ENCODE measurements around the gene FAM234B.

FAM234B gene

GRCh38 chr12:13093191-13093847, 49.1 kb downstream of the FAM234B start:
- DNase-seq: no peak

- DNase-seq: no peak
Measured at GRCh38 chr12:13093848-13094220, 49.7 kb downstream of the FAM234B start.

DNA sequence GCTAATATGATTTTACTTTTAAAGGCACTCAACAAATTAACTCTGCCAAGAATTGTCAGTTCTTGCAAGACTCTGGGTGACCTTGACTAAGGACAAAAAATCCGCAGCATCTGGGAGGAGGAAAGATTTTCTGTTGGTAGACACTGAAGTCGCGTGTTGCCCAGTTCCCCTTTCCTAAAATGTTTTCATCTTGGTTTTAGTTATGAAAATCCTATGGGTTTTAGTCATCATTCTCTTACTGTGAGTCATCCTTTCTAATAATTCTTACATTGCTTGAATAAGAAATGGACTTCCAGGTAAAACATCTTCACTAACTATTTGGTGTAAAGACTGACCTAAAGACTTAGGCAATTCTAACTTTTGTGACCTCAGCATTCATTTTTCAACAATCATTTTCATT, 50.2 kb downstream of the FAM234B start:
- no peak for DNase-seq

GRCh38 chr12:13095266-13095995, 51.2 kb downstream of the FAM234B start:
- DNase-seq: no peak

DNA sequence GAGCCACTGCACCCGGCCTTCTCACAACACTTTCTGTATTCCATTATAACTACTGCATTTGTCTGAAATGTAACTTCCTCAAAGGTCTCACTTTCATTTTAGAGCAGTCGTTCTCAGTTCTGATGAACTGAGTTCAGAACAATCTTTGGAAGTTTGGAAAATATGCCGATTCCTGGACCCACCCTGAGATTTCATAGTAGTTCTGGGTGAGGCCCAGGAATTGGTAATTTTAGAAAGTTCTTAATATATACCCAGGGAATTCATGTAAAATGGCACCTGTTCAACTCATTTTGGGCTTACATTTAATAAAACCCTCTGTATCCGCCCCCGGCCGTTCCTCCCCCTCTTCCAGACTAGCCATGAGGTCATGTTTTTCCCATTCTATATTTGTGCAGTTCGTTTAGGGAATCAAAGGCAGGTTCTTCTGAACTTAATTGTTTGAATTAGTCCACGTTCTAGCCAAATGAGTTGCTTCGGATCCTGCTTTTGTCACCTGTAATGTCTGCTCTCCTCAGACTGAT, 53.4 kb downstream of the FAM234B start:
- no peak for DNase-seq

GRCh38 chr12:13099066-13099843, 55.1 kb downstream of the FAM234B start:
- no peak for DNase-seq

DNA sequence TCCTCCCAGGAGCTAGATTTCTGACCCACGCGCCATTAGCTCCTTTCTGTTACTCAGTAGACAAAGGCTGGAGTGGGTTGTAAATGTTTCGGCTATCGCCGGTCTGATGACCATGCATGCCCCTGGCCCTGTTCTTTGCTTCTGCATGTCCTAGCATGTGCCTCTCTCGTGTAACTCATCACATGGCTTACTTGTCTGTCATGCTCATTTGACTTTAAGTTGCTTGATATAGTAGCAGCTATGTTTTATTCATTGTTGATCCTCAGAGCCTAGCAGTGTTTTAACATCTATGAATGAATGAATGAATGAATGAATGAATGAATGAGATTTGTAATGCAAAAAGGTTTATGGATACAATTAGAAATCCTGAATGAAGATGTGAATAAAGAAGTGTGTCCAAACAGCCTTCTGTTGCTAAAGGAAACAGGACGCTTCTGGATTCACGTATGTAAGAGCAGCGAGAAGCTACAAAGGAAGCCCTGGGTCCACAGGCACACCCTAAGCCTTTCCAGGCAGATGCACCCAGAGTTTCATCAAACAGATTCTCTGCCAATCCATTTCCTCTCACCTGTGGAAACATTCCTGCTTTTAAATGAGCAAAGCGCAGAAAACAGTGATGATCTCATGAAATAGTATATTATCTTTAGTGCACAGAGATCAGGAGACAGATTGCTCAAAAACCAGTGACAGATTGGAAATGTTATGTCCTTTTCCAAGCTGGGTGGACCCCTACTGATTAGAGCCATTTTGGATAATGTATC, 55.8 kb downstream of the FAM234B start:
- DNase-seq: no peak

DNA sequence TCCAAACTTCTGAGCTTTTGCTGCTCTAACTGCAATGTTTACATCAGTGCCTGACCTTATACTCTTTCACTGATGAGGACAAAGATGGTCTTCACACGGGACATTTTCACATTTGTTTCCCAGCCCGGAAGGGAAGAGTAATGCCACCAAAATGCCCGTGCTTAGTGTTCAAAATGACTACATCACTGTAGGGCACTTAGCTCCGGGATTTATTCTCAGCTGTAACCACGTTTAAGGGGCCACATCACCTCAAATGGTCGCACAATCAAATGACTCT, 56.4 kb downstream of the FAM234B start:
- no peak for DNase-seq

DNA sequence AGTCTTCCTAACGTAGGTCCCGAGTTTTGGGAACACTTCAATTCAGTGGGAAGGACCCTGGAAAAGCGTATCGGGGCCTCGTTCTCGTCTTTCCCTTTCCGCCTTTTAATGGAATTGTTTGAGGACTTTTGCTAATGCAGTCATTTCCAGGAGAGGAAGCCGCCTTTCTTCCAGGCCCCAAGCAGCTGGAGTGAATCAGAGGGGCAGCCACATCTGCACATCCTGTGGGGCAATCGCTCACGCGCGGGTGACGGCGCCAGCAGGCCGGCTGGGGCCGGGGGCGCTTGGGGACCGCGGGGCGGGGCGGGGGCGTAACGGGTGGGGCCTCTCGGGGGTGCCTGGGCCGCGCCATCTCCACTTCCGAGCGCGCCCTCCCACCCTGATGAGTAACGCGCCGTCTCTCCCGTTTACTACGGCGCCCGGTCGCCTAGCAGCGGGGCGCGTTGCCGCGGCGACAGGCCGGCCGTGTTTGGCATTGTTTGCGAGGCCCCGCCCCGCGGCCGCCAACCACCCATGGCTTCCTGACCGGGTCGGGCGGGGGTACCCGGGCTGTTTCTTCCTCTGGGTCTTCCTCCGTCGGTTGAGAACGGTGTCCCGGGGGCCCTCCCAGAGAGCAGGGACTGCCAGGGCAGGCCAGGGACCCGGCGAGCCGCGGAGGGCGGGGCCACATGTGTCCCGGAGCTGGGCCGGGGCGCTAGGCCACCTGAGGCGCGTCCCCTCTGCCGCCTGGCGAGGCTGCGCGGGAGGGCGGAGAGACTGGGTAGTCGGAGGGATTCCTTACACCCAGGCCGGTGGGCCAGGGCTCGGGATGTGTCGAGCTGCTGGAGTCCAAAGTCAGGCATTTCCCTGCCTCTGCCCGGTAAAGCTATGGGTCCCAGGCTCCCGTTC, 56.9 kb downstream of the FAM234B start:
- peak; percentile 61 to 72 for DNase-seq

GRCh38 chr12:13101821-13102375, 57.7 kb downstream of the FAM234B start:
- no peak for DNase-seq

- DNase-seq: peak; percentile 67 to 75
Measured at GRCh38 chr12:13102461-13103195, 58.4 kb downstream of the FAM234B start.

- no peak for DNase-seq
Measured at GRCh38 chr12:13103391-13104033, 59.3 kb downstream of the FAM234B start, which contains the start of gene GSG1. Gene GSG1 (minus strand): TSS chr12:13103667. CDS start chr12:13103512, 155 bp downstream.

DNA sequence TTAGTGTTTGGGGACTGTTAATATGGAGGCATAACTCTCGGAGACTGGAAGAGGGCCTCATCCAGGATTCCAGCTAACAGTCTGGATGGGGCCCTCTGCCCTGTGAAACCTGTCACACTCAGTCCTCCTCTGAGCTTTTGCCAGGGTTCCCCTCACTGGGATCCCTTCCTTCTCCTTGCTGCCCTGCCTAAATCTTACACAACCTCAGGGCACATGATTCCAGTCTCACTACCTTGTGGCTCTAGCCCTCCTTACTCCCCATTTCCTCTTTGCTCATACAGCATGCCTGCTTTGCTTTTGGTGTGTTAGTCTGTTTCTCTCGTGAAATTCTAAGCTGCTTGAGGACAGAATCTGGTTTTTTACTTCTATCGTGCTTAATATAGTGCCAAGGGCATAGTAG, 60.2 kb downstream of the FAM234B start:
- no peak for DNase-seq

- DNase-seq: no peak
Measured at GRCh38 chr12:13105781-13106180, 61.6 kb downstream of the FAM234B start.

DNA sequence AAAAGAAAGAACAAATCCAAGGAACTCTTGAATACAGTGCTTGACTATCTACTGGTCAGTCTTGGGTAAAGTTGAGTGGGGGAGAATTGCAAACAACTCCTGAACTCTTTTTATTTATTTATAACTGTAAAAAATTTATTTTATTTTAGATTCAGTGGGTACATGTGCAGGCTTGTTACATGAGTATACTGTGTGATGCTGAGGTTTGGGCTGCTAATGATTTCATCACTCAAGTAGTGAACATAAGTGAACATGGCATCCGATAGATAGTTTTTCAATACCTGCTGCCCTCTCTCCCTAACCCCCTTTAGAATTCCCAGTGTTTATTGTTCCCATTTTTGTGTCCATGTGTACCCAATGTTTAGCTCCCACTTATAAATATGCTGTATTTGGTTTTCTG, 62.5 kb downstream of the FAM234B start:
- no peak for DNase-seq

DNA sequence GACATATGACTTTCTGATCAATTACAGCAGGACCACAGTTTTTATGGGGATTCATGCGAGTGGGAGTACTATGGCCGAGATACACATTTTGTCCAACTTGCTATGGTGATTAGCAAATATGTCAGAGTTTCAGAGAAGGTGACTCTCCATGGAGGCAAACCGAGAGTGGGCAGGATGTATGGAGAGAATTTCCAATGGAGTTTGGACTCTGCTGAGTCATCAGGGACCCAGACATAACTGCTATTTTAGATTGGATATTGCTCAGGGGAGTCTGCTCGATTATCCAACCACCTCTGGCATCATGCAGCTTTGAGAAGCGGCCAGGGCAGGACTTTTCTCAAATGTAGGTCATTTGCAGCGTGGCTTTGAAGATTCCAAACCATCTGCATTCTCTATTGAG, 68.8 kb downstream of the FAM234B start:
- DNase-seq: no peak

DNA sequence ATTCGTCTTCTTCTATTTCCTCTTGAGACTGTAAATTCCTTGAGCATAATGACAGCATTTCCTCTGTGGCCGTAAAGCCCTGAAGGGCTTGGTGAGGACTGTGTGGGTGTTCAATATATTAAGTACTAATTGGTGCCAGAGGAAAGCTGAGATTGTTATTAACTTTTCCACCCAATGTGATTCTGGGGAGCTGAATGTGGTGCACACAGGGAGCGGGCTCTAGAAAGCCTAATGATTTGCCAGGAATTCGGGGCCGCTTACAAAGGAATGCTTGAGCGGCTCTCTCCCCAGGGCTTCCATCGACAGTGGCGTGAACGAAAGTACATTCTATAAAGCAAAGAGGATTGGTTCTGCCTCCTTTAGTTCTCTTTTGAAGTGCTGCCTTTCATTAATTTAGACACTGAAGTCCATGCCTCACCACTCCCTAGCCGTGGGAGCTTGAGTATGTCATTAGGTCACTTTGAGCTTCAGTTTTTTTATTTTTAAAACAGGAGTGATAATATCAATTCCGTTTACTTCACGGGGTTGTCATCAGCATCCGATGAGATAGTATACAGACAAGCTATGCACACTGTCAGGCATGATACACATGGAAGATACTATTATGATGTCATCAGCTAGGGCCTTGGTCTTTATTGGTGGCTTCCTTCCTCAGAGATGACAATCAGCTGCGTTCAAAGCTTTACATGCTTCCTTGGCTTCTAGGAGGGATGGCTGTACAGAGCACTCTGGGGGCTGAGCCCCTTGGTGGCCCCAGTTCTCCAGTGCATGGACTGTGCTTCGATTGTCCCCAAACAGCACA, 70.3 kb downstream of the FAM234B start:
- no peak for DNase-seq

- no peak for DNase-seq
Measured at GRCh38 chr12:13116259-13116658, 72.1 kb downstream of the FAM234B start.

DNA sequence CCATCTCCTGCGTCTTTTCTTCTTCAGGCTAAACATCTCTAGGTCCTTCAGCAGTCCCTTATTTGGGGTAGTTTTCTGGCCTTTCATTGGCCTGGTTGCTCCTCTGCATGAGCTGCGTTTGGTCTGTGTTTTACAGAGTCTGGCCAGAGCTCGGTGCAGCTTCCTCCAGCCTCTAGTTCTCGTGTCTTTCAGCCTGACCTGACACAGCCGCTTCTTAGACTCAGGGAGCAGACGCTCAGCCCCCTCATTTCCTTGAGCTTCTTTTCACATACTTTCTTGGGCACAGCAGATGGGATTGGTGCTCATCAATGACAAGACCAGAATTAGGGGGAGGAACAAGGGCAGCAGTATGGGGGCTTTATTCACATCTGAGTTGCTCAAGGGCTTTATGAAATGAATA, 72.8 kb downstream of the FAM234B start:
- no peak for DNase-seq

Measured in hippocampal formation (tissue), 2 donors.